PC-9 (cell line): ENCODE data around the gene SIK3. TPM values are rescaled to one million over a fixed set of nuclear protein-coding genes. Genes with fewer than 3 reads are reported as not detected.
A peak's percentile ranks its signal among the peaks of the same experiment; 100 is the strongest.

Experiments
- BruUV-seq: library from RNA; stranded (reverse); fragments of 400-500 nt; replicated peaks from 2 replicates; lab custom pipeline; 2021; lab: Mats Ljungman, UMichigan
- CTCF ChIA-PET: fragments of 300-600 bp; sonication (Branson Sonifier 250); formaldehyde crosslinking; loops from one replicate; lab custom pipeline; 2022; ENCODE audit warnings: antibody characterized with exemption; lab: Charles Lee
- POLR2A ChIA-PET: fragments of 300-600 bp; sonication (Branson Sonifier 250); formaldehyde crosslinking; loops from one replicate; lab custom pipeline; 2022; ENCODE audit warnings: antibody characterized with exemption; ENCODE audit not compliant: unreplicated experiment; lab: Charles Lee
- DNase-seq, 2 experiments: peaks; one replicate each; pipeline versions ENCODE4 v3.0.0 to v3.0.0-alpha.2; 2015 to 2022; ENCODE audit warnings: mixed read lengths in 1 of 2
- H2AFZ ChIP-seq: fragments of 200-600 bp; sonication (generic); 2 replicates; pipeline ENCODE4 v1.8.1; 2017; ENCODE audit warnings: antibody characterized with exemption
- H3F3A ChIP-seq: fragments of 200-600 bp; sonication (generic); 2 replicates; pipeline ENCODE4 v1.8.1; 2017; ENCODE audit warnings: antibody characterized with exemption, mild to moderate bottlenecking, low read depth; ENCODE audit not compliant: insufficient read depth
- H3K27ac ChIP-seq: fragments of 200-600 bp; sonication (generic); 2 replicates; pipeline ENCODE4 v1.6.1; 2016; ENCODE audit warnings: mixed run types
- H3K27me3 ChIP-seq: fragments of 200-600 bp; sonication (generic); 2 replicates; pipeline ENCODE4 v1.6.1; 2016; ENCODE audit warnings: low read depth, mixed run types; ENCODE audit not compliant: insufficient read depth
- H3K36me3 ChIP-seq: fragments of 200-600 bp; sonication (generic); 2 replicates; pipeline ENCODE4 v1.6.1; 2016; ENCODE audit warnings: low read depth, mixed run types
- H3K4me1 ChIP-seq: fragments of 200-600 bp; sonication (generic); replicated peaks from 2 replicates; pipeline ENCODE4 v1.6.1; 2016; ENCODE audit warnings: mixed run types; ENCODE audit not compliant: insufficient read depth
- H3K4me2 ChIP-seq: fragments of 200-600 bp; sonication (generic); 2 replicates; pipeline ENCODE4 v1.6.1; 2017; ENCODE audit warnings: mixed run types
- H3K4me3 ChIP-seq: fragments of 200-600 bp; sonication (generic); 2 replicates; pipeline ENCODE4 v1.6.1; 2016; ENCODE audit warnings: mixed run types
- H3K79me2 ChIP-seq: fragments of 200-600 bp; sonication (generic); 2 replicates; pipeline ENCODE4 v1.6.1; 2017; ENCODE audit warnings: low read depth, mixed run types
- H3K9me2 ChIP-seq: fragments of 200-600 bp; sonication (generic); 2 replicates; pipeline ENCODE4 v1.8.1; 2017; ENCODE audit warnings: mild to moderate bottlenecking; ENCODE audit not compliant: insufficient read depth
- H3K9me3 ChIP-seq: fragments of 200-600 bp; sonication (generic); 2 replicates; pipeline ENCODE4 v1.8.1; 2016; ENCODE audit warnings: low read depth; ENCODE audit not compliant: insufficient read depth
- H4K20me1 ChIP-seq: fragments of 200-600 bp; sonication (generic); 2 replicates; pipeline ENCODE4 v1.8.1; 2017; ENCODE audit not compliant: insufficient read depth
- CTCF ChIP-seq: fragments of 200-600 bp; sonication (generic); conservative IDR thresholded peaks from 2 replicates; pipeline ENCODE4 v1.6.1; 2017; ENCODE audit warnings: mixed run types, antibody characterized with exemption, mild to moderate bottlenecking, moderate library complexity
- EZH2 ChIP-seq: fragments of 200-600 bp; sonication (generic); IDR thresholded peaks from 2 replicates; pipeline ENCODE4 v1.8.0; 2017; ENCODE audit warnings: antibody characterized with exemption, low read depth
- intact Hi-C: fragments of 100-400 bp; cut with micrococcal nuclease; formaldehyde crosslinking; loops from one replicate; pipeline ENCODE4 v1.10.0; 2022; ENCODE audit not compliant: unreplicated experiment
- total RNA-seq: library from RNA; stranded (reverse); gene quantifications from 2 replicates; pipeline ENCODE4 v1.2.3, GENCODE V29; 2021

The SIK3 gene
- total RNA-seq, 1 experiment from 2014 or later, result 30.2 TPM

DNA sequence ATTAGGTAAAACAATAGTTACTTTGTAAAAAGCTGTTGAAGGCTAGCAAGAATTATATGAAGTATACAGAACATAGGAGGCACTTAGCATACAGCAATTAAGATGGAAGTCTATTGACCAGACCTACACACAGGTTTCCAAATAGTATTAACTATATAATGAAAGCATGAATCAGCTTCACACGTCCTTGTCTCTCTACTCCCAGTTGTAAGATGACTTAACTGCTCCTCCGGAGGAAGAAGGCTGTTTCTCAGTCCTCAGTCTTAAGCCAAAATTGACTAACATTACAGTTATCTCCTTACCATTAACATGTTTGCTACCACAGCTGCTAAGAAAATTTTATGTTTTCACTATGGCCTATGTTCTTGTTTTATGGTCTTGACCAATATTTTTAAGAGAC, 24.7 kb downstream of the SIK3 start:
- CTCF ChIA-PET, result no interaction called here
- peaks cover 61% of the 10 kb centered on the region for H3F3A ChIP-seq
- H3K36me3 ChIP-seq, result no peaks in the 10 kb centered on the region
- H3K9me2 ChIP-seq, result no peaks in the 10 kb centered on the region
- no TSS peak for BruUV-seq
- POLR2A ChIA-PET, result interaction anchor here (0.7 kb wide), 1 partner anchor 165 kb away, joined by 5 read pairs; no protein-coding TSS in a partner anchor
- H3K27ac ChIP-seq, result peak overlapping the region; percentile 87
- no peaks in the 10 kb centered on the region for H3K9me3 ChIP-seq
- H3K4me1 ChIP-seq, result peaks cover 78% of the 10 kb centered on the region
- peaks cover 86% of the 10 kb centered on the region for H3K79me2 ChIP-seq
- peak overlapping the region; percentile 53 for H3K4me2 ChIP-seq
- no peak for DNase-seq
- H3K4me3 ChIP-seq, result no peak overlapping the region
- TF ChIP-seq CTCF, result no peak
- no peak for TF ChIP-seq EZH2
- no peak overlapping the region for H2AFZ ChIP-seq
- intact Hi-C loops, result no loop called here
- H4K20me1 ChIP-seq, result no peaks in the 10 kb centered on the region
- no peaks in the 10 kb centered on the region for H3K27me3 ChIP-seq

DNA sequence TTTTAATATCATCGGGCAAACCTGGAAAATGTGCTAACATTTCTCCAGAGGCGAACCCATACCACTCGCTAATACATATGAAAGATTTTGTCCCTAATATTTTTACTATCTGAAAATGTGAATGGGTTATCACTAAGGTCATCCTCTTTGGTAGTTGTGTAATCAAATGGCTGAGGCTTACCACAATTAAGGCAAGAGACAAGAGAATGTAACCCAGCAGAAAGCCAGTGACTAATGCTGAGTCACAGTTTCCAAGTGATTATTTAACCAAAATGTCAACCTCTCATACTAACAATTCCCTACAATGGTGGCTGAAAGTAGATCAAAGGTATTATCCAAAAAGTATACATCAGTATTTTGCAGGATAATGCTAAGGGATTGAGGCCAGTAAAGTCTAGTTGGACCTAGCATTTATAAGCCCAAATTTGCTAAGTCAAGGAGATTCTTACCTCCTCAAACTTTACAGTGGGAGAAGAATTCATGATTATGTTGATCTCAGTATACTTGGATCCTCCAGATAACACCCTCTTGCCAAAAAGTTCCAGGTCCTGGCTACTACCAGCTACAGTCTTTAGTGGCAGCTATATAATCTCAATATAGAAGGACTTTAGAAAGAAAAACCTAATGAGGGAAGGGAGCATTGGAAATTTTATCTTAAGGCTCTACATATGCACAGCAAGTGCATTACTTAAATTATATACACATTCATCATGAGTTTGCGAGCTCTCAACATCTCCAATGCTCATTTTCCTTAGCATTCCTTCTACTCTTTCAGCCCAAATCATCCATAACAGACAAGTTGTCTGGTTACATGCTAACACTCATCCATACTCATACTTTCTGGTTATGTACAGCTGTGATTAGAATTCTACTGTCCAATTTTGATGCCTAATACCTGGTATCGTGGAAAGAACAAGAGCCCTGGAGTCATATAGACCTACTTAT, 25.4 kb downstream of the SIK3 start:
- Histone ChIP-seq H3K4me1 (peaks cover 72% of the 10 kb centered on the region), H3K9me3 (no peaks in the 10 kb centered on the region), H3K27ac (peak overlapping the region; percentile 87), H3K4me3 (no peak overlapping the region), H2AFZ (no peak overlapping the region), H3K9me2 (no peaks in the 10 kb centered on the region), H3K4me2 (peak overlapping the region; percentile 53), H3K36me3 (no peaks in the 10 kb centered on the region), H3F3A (peaks cover 56% of the 10 kb centered on the region), H3K79me2 (peaks cover 89% of the 10 kb centered on the region), H4K20me1 (no peaks in the 10 kb centered on the region), H3K27me3 (no peaks in the 10 kb centered on the region)
- ChIA-PET CTCF (no interaction called here), POLR2A (interaction anchor here (0.6 kb wide), 1 partner anchor 22 kb away, joined by 4 read pairs; no protein-coding TSS in a partner anchor)
- TF ChIP-seq CTCF (no peak), EZH2 (no peak)
- intact Hi-C loops, result no loop called here
- no TSS peak for BruUV-seq
- DNase-seq, result peak; percentile 38 to 98

GRCh38 chr11:117071344-117071787, 26.9 kb downstream of the SIK3 start:
- Histone ChIP-seq H3K4me1 (peaks cover 59% of the 10 kb centered on the region), H3K79me2 (peaks cover 88% of the 10 kb centered on the region)
- CTCF ChIA-PET, result interaction anchor here (0.6 to 1.0 kb wide), 3 partner anchors 18 to 336 kb away, joined by 3 to 6 read pairs (median 5); no protein-coding TSS in a partner anchor

More at GRCh38 chr11:117071344-117071787, 26.9 kb downstream of the SIK3 start:
- Histone ChIP-seq H3K9me2 (no peaks in the 10 kb centered on the region), H3F3A (peaks cover 54% of the 10 kb centered on the region), H3K36me3 (no peaks in the 10 kb centered on the region), H3K27ac (peak overlapping the region; percentile 87), H4K20me1 (no peaks in the 10 kb centered on the region), H3K27me3 (no peaks in the 10 kb centered on the region), H3K9me3 (no peaks in the 10 kb centered on the region), H3K4me2 (peak overlapping the region; percentile 53), H2AFZ (no peak overlapping the region), H3K4me3 (peak overlapping the region; percentile 21; the same call in 1 of the 2 replicates)
- POLR2A ChIA-PET, result interaction anchor here (0.5 to 0.7 kb wide), 5 partner anchors 18 to 91 kb away, joined by 3 to 6 read pairs (median 5); no protein-coding TSS in a partner anchor
- intact Hi-C loops, result loop anchor here (1.0 to 2.0 kb wide), 2 partner anchors 19 to 73 kb away; partner anchors contain the start of gene PAFAH1B2
- BruUV-seq, result no TSS peak
- TF ChIP-seq EZH2 (no peak), CTCF (no peak)
- peak; percentile 70 to 82 for DNase-seq
